NCI-H1092 (cell line): Measurements from ENCODE around the gene NAA30.
"Not testable (repeated sequence)": the region's sequence is repeated elsewhere in the genome, so short reads cannot be mapped to it uniquely, and the experiment has no call there.

Experiments used
- DNase-seq: peaks from one replicate; lab custom pipeline; 2025; lab: John Stamatoyannopoulos, UW

Gene NAA30

DNA sequence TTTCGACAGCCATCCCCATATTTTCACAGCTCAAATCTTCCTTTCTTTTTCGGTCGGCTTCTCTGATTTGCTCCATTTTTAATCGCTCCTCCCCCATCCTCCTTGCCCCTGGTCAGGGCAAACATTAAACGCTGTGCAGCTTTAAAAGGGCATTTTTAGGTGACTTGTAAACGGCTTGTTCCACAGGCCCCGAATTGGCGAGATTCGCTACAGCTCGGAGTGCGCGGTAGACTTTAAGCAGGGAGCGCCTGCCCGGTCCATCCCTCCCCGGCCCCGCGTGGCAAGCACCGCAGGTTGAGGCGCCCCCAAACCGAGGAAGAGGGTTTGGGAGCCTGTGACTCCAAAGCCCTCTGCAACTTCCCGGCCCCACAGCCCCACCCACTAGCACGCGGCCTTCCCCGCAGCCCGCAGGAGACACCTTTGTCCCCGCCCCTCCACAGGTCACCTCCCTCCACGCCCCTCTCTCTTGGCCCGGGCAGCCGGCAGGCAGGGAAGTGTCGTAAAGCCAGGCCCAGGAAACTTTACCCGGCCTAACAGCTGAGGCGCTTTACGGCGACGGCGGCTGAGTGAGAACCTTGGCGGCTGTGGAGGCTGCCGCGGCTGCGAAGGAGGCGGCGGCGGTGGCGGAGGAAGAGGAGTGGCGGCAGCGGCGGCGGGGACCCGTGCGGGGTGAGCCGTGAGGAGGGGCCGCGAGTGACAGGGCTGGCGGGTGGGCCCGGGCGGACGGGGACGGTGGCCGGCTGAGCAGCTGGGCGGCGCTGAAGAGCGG lies at the start of gene NAA30:
Gene NAA30 (plus strand): TSS at position 550 of the 769 bp plus-strand sequence. CDS start 372 bp downstream, outside the sequence.
- peak; percentile 95 for DNase-seq

DNA sequence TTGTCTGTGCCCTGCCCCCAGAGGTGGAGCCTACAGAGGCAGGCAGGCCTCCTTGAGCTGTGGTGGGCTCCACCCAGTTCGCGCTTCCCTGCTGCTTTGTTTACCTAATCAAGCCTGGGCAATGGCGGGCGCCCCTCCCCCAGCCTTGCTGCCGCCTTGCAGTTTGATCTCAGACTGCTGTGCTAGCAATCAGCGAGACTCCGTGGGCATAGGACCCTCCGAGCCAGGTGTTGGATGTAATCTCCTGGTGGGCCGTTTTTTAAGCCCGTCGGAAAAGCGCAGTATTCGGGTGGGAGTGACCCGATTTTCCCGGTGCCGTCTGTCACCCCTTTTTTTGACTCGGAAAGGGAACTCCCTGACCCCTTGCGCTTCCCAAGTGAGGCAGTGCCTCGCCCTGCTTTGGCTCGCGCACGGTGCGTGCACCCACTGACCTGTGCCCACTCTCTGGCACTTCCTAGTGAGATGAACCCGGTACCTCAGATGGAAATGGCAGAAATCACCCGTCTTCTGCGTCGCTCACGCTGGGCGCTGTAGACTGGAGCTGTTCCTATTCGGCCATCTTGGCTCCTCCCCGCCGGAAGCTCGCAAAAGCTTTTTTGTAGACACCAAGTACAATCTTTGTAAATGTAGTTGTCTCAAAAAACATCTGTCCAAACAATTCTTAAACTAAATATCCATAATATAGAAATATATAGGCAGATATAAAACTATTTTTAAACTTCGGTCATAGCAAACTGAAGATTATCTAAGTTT lies 46.7 kb upstream of the NAA30 start:
- not testable (repeated sequence) for DNase-seq

- DNase-seq: peak; percentile 70
These were observed 45.3 kb upstream of the NAA30 start for GRCh38 chr14:57345106-57345505.

- DNase-seq: peak; percentile 22
These were observed 43.6 kb upstream of the NAA30 start for GRCh38 chr14:57346741-57347140.

- DNase-seq: peak; percentile 70
These were observed 37.8 kb upstream of the NAA30 start for GRCh38 chr14:57352396-57353170.

DNA sequence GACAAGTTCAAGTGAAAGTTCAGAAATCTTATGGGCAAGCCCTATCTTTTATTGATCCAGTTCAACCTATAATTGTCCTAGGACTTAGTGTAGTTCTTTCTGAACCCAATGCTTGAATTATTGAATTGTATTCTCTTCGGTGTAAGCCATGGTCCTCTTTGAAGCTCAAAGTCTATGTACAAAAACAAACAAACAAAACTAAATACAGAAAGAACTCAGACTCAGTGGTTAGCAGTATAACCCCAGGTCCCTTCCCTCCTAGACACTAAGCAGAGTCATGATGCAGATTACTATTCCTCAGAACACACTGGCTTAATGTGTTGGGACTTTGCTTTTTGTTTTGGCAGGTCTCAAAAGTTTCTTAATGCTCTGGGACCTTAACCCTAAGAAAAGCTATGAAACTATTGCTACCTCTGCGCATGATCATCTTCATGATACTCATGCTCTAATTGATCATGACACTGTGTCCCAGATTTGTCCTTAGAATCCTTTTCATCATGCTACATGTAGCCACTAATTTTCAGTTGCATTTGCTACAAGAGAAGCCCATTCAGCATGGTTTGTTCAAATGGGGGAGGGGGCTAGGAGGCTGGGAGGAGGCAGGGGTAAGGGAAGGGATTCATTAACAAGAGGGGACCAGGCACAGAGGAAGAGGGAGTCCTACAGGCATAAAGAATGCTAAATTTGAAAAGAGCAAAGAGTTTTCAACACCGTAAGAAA lies 35.1 kb upstream of the NAA30 start:
- DNase-seq: no peak

DNA sequence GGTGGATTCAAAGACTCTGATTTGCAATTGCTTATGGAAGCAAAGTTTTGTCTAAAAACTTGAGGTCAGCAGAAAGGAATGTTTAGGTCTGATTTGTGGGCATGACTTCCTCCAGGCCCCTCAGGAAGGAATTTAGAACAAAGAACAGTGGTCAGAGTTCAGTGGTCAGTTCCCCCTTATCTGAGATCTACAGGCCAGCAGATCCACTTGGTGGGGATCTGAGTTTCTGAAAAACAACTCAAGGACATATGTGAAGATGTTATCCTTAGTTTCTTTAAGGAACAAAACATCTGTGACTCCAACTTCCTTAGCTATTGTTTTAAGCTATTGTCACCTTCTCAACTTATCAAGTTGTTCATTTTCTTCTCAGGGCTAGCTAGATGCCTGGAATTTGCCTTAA lies 28.0 kb upstream of the NAA30 start:
- DNase-seq: no peak

GRCh38 chr14:57364659-57365450 lies 25.5 kb upstream of the NAA30 start:
- DNase-seq: no peak

DNA sequence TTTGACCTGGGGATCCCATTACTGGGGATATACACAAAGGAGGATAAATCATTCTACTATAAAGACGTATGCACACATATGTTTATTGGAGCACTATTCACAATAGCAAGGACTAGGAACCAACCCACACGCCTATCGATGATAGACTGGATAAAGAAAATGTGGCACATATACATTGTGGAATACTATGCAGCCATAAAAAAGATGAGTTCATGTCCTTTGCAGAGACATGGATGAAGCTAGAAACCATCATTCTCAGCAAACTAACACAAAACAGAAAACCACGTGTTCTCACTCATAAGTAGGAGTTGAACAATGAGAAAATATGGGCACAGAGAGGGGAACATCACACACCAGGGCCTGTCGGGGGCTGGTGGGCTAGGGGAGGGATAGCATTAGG lies 20.2 kb upstream of the NAA30 start:
- not testable (repeated sequence) for DNase-seq

DNA sequence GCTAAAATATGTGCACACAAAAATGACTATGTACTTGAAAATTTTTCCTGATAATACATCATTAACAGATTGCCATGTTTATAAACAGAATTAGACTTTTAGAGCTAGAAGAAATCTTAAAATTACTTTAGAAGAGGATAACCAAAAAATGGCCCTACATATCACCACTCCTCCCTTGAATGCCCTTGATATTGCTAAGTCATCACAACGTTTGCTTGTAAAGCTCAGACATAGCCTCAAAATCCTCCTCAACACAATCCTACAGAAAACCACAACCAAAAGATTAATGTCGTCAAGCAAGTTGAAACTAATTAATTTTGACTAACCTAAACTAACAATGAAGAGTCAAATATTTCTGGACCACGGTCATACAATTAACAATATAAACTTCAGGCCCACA lies 19.4 kb upstream of the NAA30 start:
- DNase-seq: no peak

DNA sequence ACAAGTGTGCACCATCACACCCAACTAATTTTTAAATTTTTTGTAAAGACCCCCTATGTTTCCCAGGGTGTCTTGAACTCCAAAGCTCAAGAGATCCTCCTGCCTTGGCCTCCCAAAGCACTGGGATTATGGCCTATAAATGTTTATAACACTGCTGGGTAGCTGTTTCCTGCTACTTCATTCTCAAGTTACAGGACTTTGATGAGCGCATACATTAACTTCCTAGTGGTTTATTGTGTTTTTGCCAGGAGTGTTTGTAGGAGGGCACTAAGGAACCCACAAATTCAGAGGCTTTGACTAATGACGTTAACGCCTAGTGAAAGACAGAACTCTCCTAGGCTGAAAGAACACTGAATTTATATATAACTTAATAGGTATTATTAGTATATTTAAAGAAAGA lies 15.2 kb upstream of the NAA30 start:
- DNase-seq: no peak

- DNase-seq: no peak
These were observed 11.7 kb upstream of the NAA30 start for GRCh38 chr14:57378661-57379060.

DNA sequence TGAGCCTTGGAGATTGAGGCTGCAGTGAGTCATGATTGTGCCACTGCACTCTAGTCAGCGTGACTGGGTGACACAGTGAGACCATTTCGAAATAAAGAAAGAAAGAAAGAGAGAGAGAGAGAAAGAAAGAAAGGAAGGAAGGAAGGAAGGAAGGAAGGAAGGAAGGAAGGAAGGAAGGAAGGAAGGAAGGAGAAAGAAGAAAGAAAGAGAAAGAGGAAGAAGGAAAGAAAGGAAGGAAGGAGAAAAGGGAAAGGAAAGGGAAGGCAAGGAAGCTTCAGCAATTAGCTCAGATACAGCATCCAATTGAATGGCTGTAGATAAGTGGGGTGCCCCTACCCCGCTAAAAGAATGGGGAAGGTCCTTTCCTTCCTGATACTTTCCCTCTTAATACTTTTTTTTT lies 9.5 kb upstream of the NAA30 start:
- no peak for DNase-seq

- DNase-seq: no peak
These were observed 8.1 kb upstream of the NAA30 start for GRCh38 chr14:57382283-57382682.

DNA sequence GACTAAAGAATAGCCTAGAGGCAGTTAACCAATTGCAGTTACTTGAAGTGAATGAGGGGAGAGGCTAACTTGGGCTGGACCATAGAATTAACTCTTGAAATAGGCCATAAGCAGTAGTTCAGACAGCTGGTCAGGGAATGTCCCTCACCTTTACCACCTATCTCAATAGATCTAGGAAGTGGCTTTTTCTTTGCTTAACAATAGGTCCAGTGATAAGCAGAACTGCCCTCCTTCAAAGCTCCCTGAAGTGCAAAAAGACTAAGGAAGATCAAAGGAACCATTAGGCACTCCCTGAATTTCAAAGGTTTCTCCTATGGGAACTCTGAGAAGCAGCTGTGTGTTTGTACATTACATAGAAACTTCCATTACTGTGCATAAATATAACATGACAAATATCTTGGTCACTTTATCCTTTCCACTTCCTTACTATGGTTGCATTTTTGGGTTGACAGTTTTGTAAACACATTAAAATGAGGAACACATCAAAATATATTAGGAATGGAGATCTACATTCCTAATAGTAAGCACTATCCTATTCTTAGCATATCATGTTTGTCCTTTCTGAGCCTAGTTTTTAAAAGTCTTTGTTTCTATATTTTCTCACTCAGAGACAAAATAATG lies 7.2 kb upstream of the NAA30 start:
- DNase-seq: no peak

- DNase-seq: no peak
These were observed 2.3 kb upstream of the NAA30 start for GRCh38 chr14:57388067-57388466.

- DNase-seq: no peak
These were observed 745 bp upstream of the NAA30 start for GRCh38 chr14:57389646-57390036.

DNA sequence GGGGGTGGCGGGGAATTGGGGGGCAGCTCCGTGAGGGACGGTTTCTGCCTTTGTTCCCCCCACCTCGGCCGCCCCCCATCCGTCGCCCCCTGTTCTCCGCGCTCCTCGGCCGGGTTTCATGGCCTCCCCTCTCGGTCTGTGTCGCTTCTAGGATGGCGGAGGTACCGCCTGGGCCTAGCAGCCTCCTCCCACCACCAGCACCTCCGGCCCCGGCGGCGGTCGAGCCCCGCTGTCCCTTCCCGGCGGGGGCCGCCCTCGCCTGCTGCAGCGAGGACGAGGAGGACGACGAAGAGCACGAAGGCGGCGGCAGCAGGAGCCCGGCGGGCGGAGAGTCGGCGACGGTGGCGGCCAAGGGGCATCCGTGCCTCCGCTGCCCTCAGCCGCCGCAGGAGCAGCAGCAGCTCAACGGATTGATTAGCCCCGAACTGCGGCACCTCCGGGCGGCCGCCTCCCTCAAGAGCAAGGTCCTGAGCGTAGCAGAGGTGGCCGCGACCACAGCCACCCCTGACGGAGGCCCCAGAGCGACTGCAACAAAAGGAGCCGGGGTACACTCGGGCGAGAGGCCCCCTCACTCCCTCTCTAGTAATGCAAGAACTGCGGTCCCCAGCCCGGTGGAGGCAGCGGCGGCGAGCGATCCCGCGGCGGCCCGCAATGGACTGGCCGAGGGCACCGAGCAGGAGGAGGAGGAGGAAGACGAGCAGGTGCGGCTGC lies 575 bp downstream of the NAA30 start:
- no peak for DNase-seq

DNA sequence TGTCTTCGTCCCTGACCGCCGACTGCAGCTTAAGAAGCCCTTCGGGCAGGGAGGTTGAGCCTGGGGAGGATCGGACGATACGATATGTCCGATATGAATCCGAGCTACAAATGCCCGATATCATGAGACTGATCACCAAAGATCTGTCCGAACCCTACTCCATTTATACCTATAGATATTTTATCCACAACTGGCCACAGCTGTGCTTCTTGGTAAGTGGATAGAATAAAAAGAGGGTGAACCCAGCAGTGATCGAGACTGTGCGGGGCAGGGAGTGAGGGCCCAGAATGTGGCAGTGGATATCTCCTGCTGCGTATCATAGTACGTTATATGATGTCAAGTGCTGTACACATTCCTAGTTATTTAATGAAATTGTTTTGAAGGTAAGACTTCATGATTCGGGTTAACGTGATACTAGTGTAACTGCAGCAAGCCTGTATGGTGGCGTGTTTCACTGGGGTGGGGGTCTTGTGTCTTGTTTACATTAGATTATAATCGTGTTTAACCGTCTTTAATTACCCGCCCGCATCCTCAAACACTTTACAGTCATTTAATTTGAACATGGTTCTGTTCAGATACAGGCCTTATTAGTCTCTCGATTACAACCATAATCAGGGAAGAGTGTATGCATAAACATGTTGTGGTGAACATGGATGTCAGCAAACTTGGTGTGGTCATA lies 1.3 kb downstream of the NAA30 start:
- DNase-seq: no peak
